Trophoblast cell (in vitro differentiated cells and primary cell): ENCODE data around the gene EIF4E3.

Experiments used
- DNase-seq, 2 donors: peaks; one replicate each; pipeline ENCODE4 v3.0.0-alpha.2; 2016
- H2AFZ ChIP-seq: 2 replicates; pipeline ENCODE4 v1.6.1; 2013; ENCODE audit warnings: low read length, moderate library complexity, mild to moderate bottlenecking; ENCODE audit not compliant: insufficient read depth, poor library complexity
- H2AK5ac ChIP-seq: 2 replicates; pipeline ENCODE4 v1.6.1; 2013; ENCODE audit warnings: mild to moderate bottlenecking, low read length
- H2BK120ac ChIP-seq: 2 replicates; pipeline ENCODE4 v1.6.1; 2013; ENCODE audit warnings: low read length, mild to moderate bottlenecking, moderate library complexity; ENCODE audit not compliant: insufficient read depth, poor library complexity
- H2BK12ac ChIP-seq: 2 replicates; pipeline ENCODE4 v1.6.1; 2013; ENCODE audit warnings: mild to moderate bottlenecking, low read length, moderate library complexity
- H2BK5ac ChIP-seq: 2 replicates; pipeline ENCODE4 v1.6.1; 2013; ENCODE audit warnings: low read length, low read depth, moderate library complexity, mild to moderate bottlenecking; ENCODE audit not compliant: poor library complexity
- H3K14ac ChIP-seq: 2 replicates; pipeline ENCODE4 v1.6.1; 2013; ENCODE audit warnings: mild to moderate bottlenecking, low read length
- H3K18ac ChIP-seq: 2 replicates; pipeline ENCODE4 v1.6.1; 2013; ENCODE audit warnings: mild to moderate bottlenecking, low read length
- H3K23ac ChIP-seq: 2 replicates; pipeline ENCODE4 v1.6.1; 2013; ENCODE audit warnings: low read length
- H3K27ac ChIP-seq: 2 replicates; pipeline ENCODE4 v1.5.1; 2013; ENCODE audit warnings: low read depth, mild to moderate bottlenecking, inconsistent platforms, low read length, moderate library complexity
- H3K27me3 ChIP-seq: 2 replicates; pipeline ENCODE4 v1.6.1; 2013; ENCODE audit warnings: inconsistent platforms, mild to moderate bottlenecking, low read length, moderate library complexity; ENCODE audit not compliant: insufficient read depth
- H3K36me3 ChIP-seq, 2 experiments: 1 replicate in 1 of 2; 2 replicates in 1 of 2; pipeline ENCODE4 v1.6.1; 2013; ENCODE audit warnings: low read length in 2 of 2, mild to moderate bottlenecking in 2 of 2, moderate library complexity in 1 of 2; ENCODE audit not compliant: insufficient read depth in 2 of 2, control insufficient read depth in 1 of 2
- H3K4ac ChIP-seq: 2 replicates; pipeline ENCODE4 v1.6.1; 2013; ENCODE audit warnings: low read depth, mild to moderate bottlenecking, low read length, moderate library complexity
- H3K4me1 ChIP-seq, 2 experiments: 1 replicate in 1 of 2; 2 replicates in 1 of 2; pipeline ENCODE4 v1.6.1; 2013; ENCODE audit warnings: low read length in 2 of 2, mild to moderate bottlenecking in 2 of 2, moderate library complexity in 1 of 2; ENCODE audit not compliant: insufficient read depth in 2 of 2, control insufficient read depth in 1 of 2
- H3K4me2 ChIP-seq: 2 replicates; pipeline ENCODE4 v1.6.1; 2013; ENCODE audit warnings: inconsistent platforms, mild to moderate bottlenecking, low read length, moderate library complexity
- H3K4me3 ChIP-seq: 2 replicates; pipeline ENCODE4 v1.5.1; 2013; ENCODE audit warnings: mild to moderate bottlenecking, low read depth, low read length, inconsistent platforms
- H3K79me1 ChIP-seq: one replicate; pipeline ENCODE4 v1.6.1; 2013; ENCODE audit warnings: low read length
- H3K79me2 ChIP-seq: 2 replicates; pipeline ENCODE4 v1.6.1; 2013; ENCODE audit warnings: low read length, mild to moderate bottlenecking; ENCODE audit not compliant: control insufficient read depth, insufficient read depth, poor library complexity
- H3K9ac ChIP-seq: 2 replicates; pipeline ENCODE4 v1.6.1; 2013; ENCODE audit warnings: mild to moderate bottlenecking, low read length
- H3K9me3 ChIP-seq: 2 replicates; pipeline ENCODE4 v1.6.1; 2013; ENCODE audit warnings: low read depth, mild to moderate bottlenecking, control low read depth, inconsistent platforms, low read length; ENCODE audit not compliant: insufficient read depth
- H4K12ac ChIP-seq: 2 replicates; pipeline ENCODE4 v1.6.1; 2013; ENCODE audit warnings: low read depth, mild to moderate bottlenecking, low read length, moderate library complexity
- H4K8ac ChIP-seq: 2 replicates; pipeline ENCODE4 v1.6.1; 2013; ENCODE audit warnings: low read depth, mild to moderate bottlenecking, low read length, moderate library complexity
- H4K91ac ChIP-seq: one replicate; pipeline ENCODE4 v1.6.1; 2013; ENCODE audit warnings: low read depth, mild to moderate bottlenecking, low read length, moderate library complexity
- WGBS: extraction: QIAGEN DNeasy Blood & Tissue Kit; methylation state at CpG from one replicate; pipeline ENCODE4 v1.1.7; 2013; ENCODE audit warnings: missing lambda C conversion rate; ENCODE audit not compliant: insufficient read length, insufficient coverage; ENCODE audit errors: extremely low coverage; 5-methylcytosine and 5-hydroxymethylcytosine counted together

The EIF4E3 gene

GRCh38 chr3:71676931-71677330 is 48.3 kb downstream of the EIF4E3 start:
- H3K79me1 ChIP-seq, result no peaks in the 10 kb centered on the region
- no peak overlapping the region for H3K9ac ChIP-seq
- H3K27me3 ChIP-seq, result no peaks in the 10 kb centered on the region
- H2BK12ac ChIP-seq, result no peak overlapping the region
- H2BK5ac ChIP-seq, result no peak overlapping the region
- no peak overlapping the region for H2AK5ac ChIP-seq
- WGBS, result no CpG with 5 or more reads among the region's 2 CpGs
- H2BK120ac ChIP-seq, result no peak overlapping the region
- no peak overlapping the region for H3K23ac ChIP-seq
- DNase-seq, result no peak
- no peak overlapping the region for H4K12ac ChIP-seq
- H3K4me1 ChIP-seq, result peaks cover 0 to 2% of the 10 kb centered on the region in 2 experiments
- no peaks in the 10 kb centered on the region for H3K9me3 ChIP-seq
- H3K14ac ChIP-seq, result no peak overlapping the region
- H3K18ac ChIP-seq, result no peak overlapping the region
- no peak overlapping the region for H3K27ac ChIP-seq
- H4K91ac ChIP-seq, result no peak overlapping the region
- H3K4me2 ChIP-seq, result no peak overlapping the region
- H2AFZ ChIP-seq, result no peak overlapping the region
- H4K8ac ChIP-seq, result no peak overlapping the region
- no peaks in the 10 kb centered on the region for H3K79me2 ChIP-seq
- no peak overlapping the region for H3K4ac ChIP-seq
- H3K36me3 ChIP-seq, result no peaks in the 10 kb centered on the region
- no peak overlapping the region for H3K4me3 ChIP-seq

GRCh38 chr3:71673486-71673885 is 51.7 kb downstream of the EIF4E3 start:
- DNase-seq, result peak in 1 of 2 donors; percentile 60

GRCh38 chr3:71672807-71673206 is 52.4 kb downstream of the EIF4E3 start:
- no peak overlapping the region for H3K23ac ChIP-seq
- no peaks in the 10 kb centered on the region for H3K27me3 ChIP-seq
- H3K27ac ChIP-seq, result no peak overlapping the region
- H3K18ac ChIP-seq, result no peak overlapping the region
- H4K12ac ChIP-seq, result no peak overlapping the region
- no peak overlapping the region for H3K4ac ChIP-seq
- no peak overlapping the region for H2AK5ac ChIP-seq
- no peak overlapping the region for H2BK12ac ChIP-seq
- H3K79me1 ChIP-seq, result no peaks in the 10 kb centered on the region
- no peaks in the 10 kb centered on the region for H3K4me1 ChIP-seq
- no peak overlapping the region for H4K8ac ChIP-seq
- no peak overlapping the region for H2BK120ac ChIP-seq
- no peak overlapping the region for H3K14ac ChIP-seq
- no CpG with 5 or more reads among the region's 6 CpGs for WGBS
- H3K9ac ChIP-seq, result no peak overlapping the region
- DNase-seq, result no peak
- no peak overlapping the region for H3K4me2 ChIP-seq
- H2AFZ ChIP-seq, result no peak overlapping the region
- H2BK5ac ChIP-seq, result no peak overlapping the region
- no peaks in the 10 kb centered on the region for H3K79me2 ChIP-seq
- H3K9me3 ChIP-seq, result no peaks in the 10 kb centered on the region
- no peak overlapping the region for H4K91ac ChIP-seq
- no peak overlapping the region for H3K4me3 ChIP-seq
- H3K36me3 ChIP-seq, result no peaks in the 10 kb centered on the region

More at GRCh38 chr3:71673486-71673885, 51.7 kb downstream of the EIF4E3 start:
- H3K4ac ChIP-seq, result no peak overlapping the region
- no peaks in the 10 kb centered on the region for H3K4me1 ChIP-seq
- H2BK120ac ChIP-seq, result no peak overlapping the region
- no peak overlapping the region for H3K9ac ChIP-seq
- H3K4me3 ChIP-seq, result no peak overlapping the region
- no peak overlapping the region for H4K8ac ChIP-seq
- H3K27me3 ChIP-seq, result no peaks in the 10 kb centered on the region
- no peak overlapping the region for H4K12ac ChIP-seq
- H3K14ac ChIP-seq, result no peak overlapping the region
- no peaks in the 10 kb centered on the region for H3K79me1 ChIP-seq
- no peak overlapping the region for H2AFZ ChIP-seq
- no peak overlapping the region for H3K23ac ChIP-seq
- H3K4me2 ChIP-seq, result no peak overlapping the region
- no peak overlapping the region for H2BK5ac ChIP-seq
- no peak overlapping the region for H2BK12ac ChIP-seq
- WGBS, result no CpG with 5 or more reads among the region's 1 CpG
- no peak overlapping the region for H3K27ac ChIP-seq
- no peak overlapping the region for H4K91ac ChIP-seq
- H3K79me2 ChIP-seq, result no peaks in the 10 kb centered on the region
- no peaks in the 10 kb centered on the region for H3K36me3 ChIP-seq
- H3K18ac ChIP-seq, result no peak overlapping the region
- H2AK5ac ChIP-seq, result no peak overlapping the region
- H3K9me3 ChIP-seq, result no peaks in the 10 kb centered on the region

- no peak overlapping the region for H3K4ac ChIP-seq
- no peak overlapping the region for H3K18ac ChIP-seq
Observed at GRCh38 chr3:71672340-71672739, 52.9 kb downstream of the EIF4E3 start.

More at GRCh38 chr3:71672340-71672739, 52.9 kb downstream of the EIF4E3 start:
- H3K4me3 ChIP-seq, result no peak overlapping the region
- H3K36me3 ChIP-seq, result no peaks in the 10 kb centered on the region
- no peaks in the 10 kb centered on the region for H3K79me2 ChIP-seq
- H4K8ac ChIP-seq, result no peak overlapping the region
- no peak overlapping the region for H4K91ac ChIP-seq
- H2BK120ac ChIP-seq, result no peak overlapping the region
- H3K4me1 ChIP-seq, result no peaks in the 10 kb centered on the region
- no peak overlapping the region for H3K27ac ChIP-seq
- no peak overlapping the region for H3K9ac ChIP-seq
- H3K4me2 ChIP-seq, result no peak overlapping the region
- DNase-seq, result no peak
- no peaks in the 10 kb centered on the region for H3K79me1 ChIP-seq
- no peak overlapping the region for H3K23ac ChIP-seq
- no peak overlapping the region for H2AFZ ChIP-seq
- H3K14ac ChIP-seq, result no peak overlapping the region
- H2BK12ac ChIP-seq, result no peak overlapping the region
- no peaks in the 10 kb centered on the region for H3K27me3 ChIP-seq
- no peak overlapping the region for H2AK5ac ChIP-seq
- no CpG with 5 or more reads among the region's 9 CpGs for WGBS
- no peak overlapping the region for H4K12ac ChIP-seq
- no peaks in the 10 kb centered on the region for H3K9me3 ChIP-seq
- H2BK5ac ChIP-seq, result no peak overlapping the region
